Posterior cingulate gyrus (tissue), 11 donors: ENCODE results near the gene C1orf146.
"Not testable (repeated sequence)": the region's sequence is repeated elsewhere in the genome, so short reads cannot be mapped to it uniquely, and the experiment has no call there.

Source experiments
- DNase-seq, 10 donors: peaks; one replicate each; pipeline versions ENCODE4 v3.0.0 to v3.0.0-alpha.2; 2020 to 2021; ENCODE audit warnings: mixed read lengths in 3 of 10
- intact Hi-C: fragments of 100-400 bp; cut with DNase I; formaldehyde crosslinking; loops from one replicate; pipeline ENCODE4 v1.15.1; 2023

The C1orf146 gene

DNA sequence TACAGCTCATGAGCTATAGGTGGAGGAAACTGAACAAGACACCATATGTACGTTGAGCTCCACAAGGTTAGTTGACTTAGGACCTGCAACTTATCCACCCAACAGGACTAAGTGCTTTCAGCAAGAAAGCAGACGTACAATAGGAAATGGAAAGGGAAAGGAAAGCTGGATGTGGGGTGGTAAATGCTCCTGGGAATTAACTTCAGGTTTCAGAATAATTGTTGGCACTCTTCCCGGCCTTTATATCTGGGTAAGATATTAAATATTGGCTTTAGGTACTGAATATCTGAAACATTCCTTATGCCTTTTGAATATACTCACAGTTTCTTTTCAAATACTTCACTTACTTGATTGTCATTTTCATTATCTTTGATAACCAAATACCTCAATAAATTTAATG is 44.8 kb downstream of the C1orf146 start:
- intact Hi-C loops = no loop called here
- no peak for DNase-seq

DNA sequence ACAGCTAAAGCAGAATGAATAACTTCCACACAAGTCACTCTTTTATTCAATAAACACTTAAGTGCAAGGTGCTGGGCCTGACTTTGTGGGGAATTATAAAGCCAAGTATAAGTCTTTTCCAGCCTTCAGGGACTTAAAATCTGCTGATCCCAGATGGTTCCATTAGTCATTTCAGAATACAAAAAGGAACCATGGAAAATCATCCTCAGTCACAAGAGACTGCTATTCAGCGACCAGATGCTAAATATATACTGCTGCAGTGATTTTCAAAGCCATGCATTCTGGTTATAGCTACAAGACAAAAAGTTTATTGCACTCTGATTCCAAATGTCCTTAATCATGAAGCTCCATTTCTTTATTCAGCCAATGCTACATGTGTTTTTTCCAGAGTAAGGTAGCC is 55.3 kb downstream of the C1orf146 start:
- no peak for DNase-seq
- intact Hi-C loops = no loop called here

DNA sequence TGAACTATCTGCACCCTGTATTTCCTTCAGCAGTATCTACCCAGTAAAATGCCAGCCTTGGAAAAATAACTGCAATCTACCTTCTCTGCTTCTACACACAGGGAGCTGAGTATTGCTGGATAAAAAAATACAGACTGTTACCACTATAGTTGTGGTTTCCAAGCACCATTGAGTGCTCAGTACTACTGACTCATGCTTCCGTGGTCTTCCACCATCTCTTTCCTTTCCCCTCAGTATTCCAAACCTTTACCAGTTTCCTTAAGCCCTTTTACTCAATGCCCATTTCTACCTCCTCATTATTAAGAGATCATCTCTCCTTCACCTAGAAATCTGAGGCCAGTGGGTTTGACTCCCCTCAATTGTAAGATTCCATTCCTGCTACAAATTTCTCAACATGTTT is 57.2 kb downstream of the C1orf146 start:
- intact Hi-C loops = no loop called here

DNA sequence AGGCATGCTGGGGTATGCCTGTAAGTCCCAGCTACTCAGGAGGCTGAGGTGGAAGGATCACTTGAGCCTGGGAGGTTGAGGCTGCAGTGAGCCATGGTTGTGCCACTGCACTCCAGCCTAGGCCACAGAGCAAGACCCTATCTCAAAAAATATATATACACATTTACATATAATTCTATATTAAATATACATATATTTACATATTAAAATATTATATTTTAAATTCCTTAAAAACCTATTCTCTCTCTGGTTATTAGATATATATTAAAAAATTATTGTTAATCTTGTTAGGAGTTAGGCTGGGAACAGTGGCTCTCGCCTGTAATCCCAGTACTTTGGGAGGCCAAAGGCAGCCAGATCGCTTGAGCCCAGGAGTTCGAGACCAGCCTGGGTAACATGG is 58.4 kb downstream of the C1orf146 start:
- intact Hi-C loops = no loop called here
- DNase-seq = no peak

More for the DNA sequence above, 57.2 kb downstream of the C1orf146 start:
- no peak for DNase-seq

GRCh38 chr1:92277105-92277723 is 59.5 kb downstream of the C1orf146 start:
- no peak for DNase-seq
- intact Hi-C loops = no loop called here

DNA sequence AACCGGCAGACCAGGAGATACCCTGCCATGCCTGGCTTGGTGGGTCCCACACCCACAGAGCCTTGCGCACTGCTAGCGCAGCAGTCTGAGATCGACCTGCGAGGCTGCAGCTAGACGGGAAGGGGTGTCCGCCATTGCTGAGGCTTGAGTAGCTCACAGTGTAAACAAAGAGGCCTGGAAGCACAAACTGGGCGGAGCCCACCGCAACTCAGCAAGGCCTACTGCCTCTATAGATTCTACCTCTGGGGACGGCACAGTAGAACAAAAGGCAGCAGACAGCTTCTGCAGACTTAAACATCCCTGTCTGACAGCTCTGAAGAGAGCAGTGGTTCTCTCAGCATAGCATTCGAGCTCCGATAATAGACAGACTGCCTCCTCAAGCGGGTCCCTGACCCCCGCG is 62.1 kb downstream of the C1orf146 start:
- intact Hi-C loops = not testable (repeated sequence)
- peak in 1 of 10 donors; percentile 82 for DNase-seq

DNA sequence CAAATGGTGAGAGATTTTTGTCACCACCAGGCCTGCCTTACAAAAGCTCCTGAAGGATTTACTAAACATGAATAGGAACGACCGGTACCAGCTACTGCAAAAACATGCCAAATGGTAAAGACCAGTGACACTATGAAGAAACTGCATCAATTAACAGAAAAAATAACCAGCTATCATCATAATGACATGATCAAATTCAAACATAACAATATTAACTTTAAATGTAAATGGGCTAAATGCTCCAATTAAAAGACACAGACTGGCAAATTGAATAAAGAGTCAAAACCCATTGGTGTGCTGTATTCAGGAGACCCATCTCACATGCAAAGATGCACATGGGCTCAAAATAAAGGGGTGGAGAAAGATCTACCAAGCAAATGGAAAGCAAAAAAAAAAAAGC is 63.7 kb downstream of the C1orf146 start:
- intact Hi-C loops, DNase-seq: not testable (repeated sequence)

DNA sequence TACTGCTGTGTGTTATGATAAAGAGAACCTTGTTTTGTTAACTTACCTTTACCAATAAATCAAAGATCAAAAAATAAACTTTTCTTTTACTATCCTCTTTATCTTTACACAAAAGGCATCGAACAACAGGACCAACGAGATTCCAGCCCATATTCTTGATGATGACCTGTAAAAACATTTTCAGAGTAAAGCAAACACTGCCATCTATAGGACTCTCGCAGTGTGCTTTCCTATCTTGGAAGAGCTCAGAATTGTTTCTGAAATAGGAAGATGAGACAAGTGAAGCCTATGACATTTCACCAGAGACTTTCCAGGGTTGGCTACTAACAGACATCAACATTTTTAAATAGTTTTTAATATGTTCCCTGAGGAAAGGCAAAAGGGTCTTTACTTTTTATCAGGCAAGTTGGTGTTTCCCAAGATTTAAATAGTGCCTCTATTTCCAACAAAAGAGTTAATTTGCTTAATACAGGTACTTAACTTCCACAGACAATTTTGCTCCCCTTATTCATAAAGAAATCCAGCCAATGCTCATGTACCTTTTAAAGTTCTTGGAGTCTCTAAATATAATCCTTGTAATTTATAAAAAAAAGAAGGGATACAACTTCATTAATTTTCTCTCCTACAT is 73.8 kb downstream of the C1orf146 start:
- DNase-seq = no peak
- intact Hi-C loops = loop anchor here (5.0 to 10.0 kb wide), 4 partner anchors 217 to 779 kb away; partner anchors contain the start of gene SETSIP
